Small intestine (tissue), 7 donors: ENCODE data around the gene SIGMAR1. TPM values are rescaled to one million over a fixed set of nuclear protein-coding genes. Genes with fewer than 3 reads are reported as not detected.

ENCODE experiments used
- DNase-seq, 2 donors: peaks; one replicate each; pipeline versions ENCODE4 v3.0.0 to v3.0.0-alpha.2; 2013
- FAIRE-seq: peaks from 2 replicates; lab custom pipeline; 2012; peaks lifted over from hg19 to GRCh38; lab: Jason Lieb, UNC
- H3K27ac ChIP-seq, 3 donors: one replicate each; pipeline ENCODE4 v1.5.1; 2013; ENCODE audit warnings: low read length in 2 of 3, mild to moderate bottlenecking in 2 of 3, control low read depth in 1 of 3, inconsistent platforms in 1 of 3, low read depth in 1 of 3, moderate library complexity in 1 of 3
- H3K27me3 ChIP-seq, 3 donors: one replicate each; pipeline ENCODE4 v1.6.1; 2013; ENCODE audit warnings: low read length in 3 of 3, inconsistent platforms in 1 of 3; ENCODE audit not compliant: control insufficient read depth in 3 of 3, insufficient read depth in 3 of 3
- H3K36me3 ChIP-seq, 3 donors: one replicate each; pipeline ENCODE4 v1.6.1; 2013; ENCODE audit warnings: low read length in 3 of 3, inconsistent platforms in 1 of 3, low read depth in 1 of 3, mild to moderate bottlenecking in 1 of 3, moderate library complexity in 1 of 3; ENCODE audit not compliant: control insufficient read depth in 3 of 3, insufficient read depth in 2 of 3
- H3K4me1 ChIP-seq, 3 donors: one replicate each; pipeline ENCODE4 v1.6.1; 2013; ENCODE audit warnings: low read length in 2 of 3, inconsistent platforms in 1 of 3, low read depth in 1 of 3, mild to moderate bottlenecking in 1 of 3, moderate library complexity in 1 of 3; ENCODE audit not compliant: control insufficient read depth in 3 of 3, insufficient read depth in 2 of 3
- H3K4me3 ChIP-seq, 3 donors: one replicate each; pipeline ENCODE4 v1.5.1; 2013; ENCODE audit warnings: low read length in 3 of 3, control low read depth in 1 of 3, inconsistent platforms in 1 of 3, low read depth in 1 of 3, mild to moderate bottlenecking in 1 of 3, moderate library complexity in 1 of 3
- H3K9me3 ChIP-seq, 2 donors: one replicate each; pipeline ENCODE4 v1.6.1; 2013; ENCODE audit warnings: low read depth in 1 of 2, low read length in 1 of 2; ENCODE audit not compliant: control insufficient read depth in 2 of 2, insufficient read depth in 1 of 2
- WGBS, 3 donors: extraction: QIAGEN DNeasy Blood & Tissue Kit; methylation state at CpG; one replicate each; pipeline ENCODE4 v1.1.7; 2013; 5-methylcytosine and 5-hydroxymethylcytosine counted together
- polyA plus RNA-seq, 4 donors: library from polyadenylated mRNA; stranded (reverse) in 3 of 4; unstranded in 1 of 4; fragments of 200-250 nt in 3 of 4; fragments of 120-200 nt in 1 of 4; gene quantifications; one replicate each; pipeline versions ENCODE4 v1.2.1 to v1.2.3, GENCODE V29; 2013
- donor health status: healthy with polysubstance abuse.
- donor health status: control.
- donor health status: control.
- donor health status: Bipolar disorder and iron deficiency.
- donor health status: healthy.

The SIGMAR1 gene
- polyA plus RNA-seq, 4 donors = 41.4 to 88.8 (median 68.5) TPM

- 25 to 31% (median 30%) methylated on average over 10 of the region's 10 CpGs for WGBS, 3 donors
- DNase-seq = peak; percentile 74 to 85
- Histone ChIP-seq H3K27me3 (no peaks in the 10 kb centered on the region), H3K27ac (no peak overlapping the region), H3K36me3 (no peaks in the 10 kb centered on the region), H3K9me3 (peaks cover 0 to 6% of the 10 kb centered on the region in 2 donors), H3K4me1 (no peaks in the 10 kb centered on the region), H3K4me3 (no peak overlapping the region)
- no peak for FAIRE-seq
These were observed 37.6 kb upstream of the SIGMAR1 start for GRCh38 chr9:34675048-34675714.

DNA sequence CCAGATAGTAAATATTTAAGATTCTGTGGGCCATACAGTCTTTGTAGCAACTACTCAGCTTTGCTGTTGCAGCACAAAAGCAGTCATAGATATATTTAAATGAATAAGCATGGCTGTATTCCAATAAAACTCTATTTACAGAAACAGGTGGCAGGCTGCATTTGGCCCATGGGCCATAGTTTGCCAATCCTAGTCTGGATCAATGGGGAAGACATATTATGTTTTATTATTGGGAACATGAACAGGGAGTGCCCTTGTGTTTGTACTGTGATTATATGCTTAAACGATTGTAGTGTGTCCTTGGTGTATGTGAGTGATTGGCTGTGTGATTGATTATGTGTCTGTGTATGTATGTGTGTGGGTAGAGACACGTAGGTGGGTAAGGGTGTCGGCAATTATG is 36.9 kb upstream of the SIGMAR1 start:
- FAIRE-seq (no peak), DNase-seq (peak in 1 of 2 donors; percentile 42)
- WGBS, 3 donors = 37 to 65% (median 51%) methylated on average over 3 of the region's 3 CpGs
- peaks cover 0 to 13% of the 10 kb centered on the region in 2 donors for H3K9me3 ChIP-seq
- H3K27me3 ChIP-seq = no peaks in the 10 kb centered on the region
- H3K4me3 ChIP-seq = no peak overlapping the region
- no peak overlapping the region for H3K27ac ChIP-seq
- H3K36me3 ChIP-seq = no peaks in the 10 kb centered on the region
- no peaks in the 10 kb centered on the region for H3K4me1 ChIP-seq

- Histone ChIP-seq H3K27me3 (no peaks in the 10 kb centered on the region), H3K4me1 (no peaks in the 10 kb centered on the region), H3K9me3 (peaks cover 0 to 13% of the 10 kb centered on the region in 2 donors), H3K27ac (no peak overlapping the region), H3K36me3 (peaks cover 0 to 4% (median 2%) of the 10 kb centered on the region in 3 donors), H3K4me3 (no peak overlapping the region)
- WGBS, 3 donors = 77 to 95% (median 88%) methylated on average over 1 of the region's 1 CpG
- no peak for FAIRE-seq
- no peak for DNase-seq
These were observed 33.7 kb upstream of the SIGMAR1 start for GRCh38 chr9:34671307-34671706.

DNA sequence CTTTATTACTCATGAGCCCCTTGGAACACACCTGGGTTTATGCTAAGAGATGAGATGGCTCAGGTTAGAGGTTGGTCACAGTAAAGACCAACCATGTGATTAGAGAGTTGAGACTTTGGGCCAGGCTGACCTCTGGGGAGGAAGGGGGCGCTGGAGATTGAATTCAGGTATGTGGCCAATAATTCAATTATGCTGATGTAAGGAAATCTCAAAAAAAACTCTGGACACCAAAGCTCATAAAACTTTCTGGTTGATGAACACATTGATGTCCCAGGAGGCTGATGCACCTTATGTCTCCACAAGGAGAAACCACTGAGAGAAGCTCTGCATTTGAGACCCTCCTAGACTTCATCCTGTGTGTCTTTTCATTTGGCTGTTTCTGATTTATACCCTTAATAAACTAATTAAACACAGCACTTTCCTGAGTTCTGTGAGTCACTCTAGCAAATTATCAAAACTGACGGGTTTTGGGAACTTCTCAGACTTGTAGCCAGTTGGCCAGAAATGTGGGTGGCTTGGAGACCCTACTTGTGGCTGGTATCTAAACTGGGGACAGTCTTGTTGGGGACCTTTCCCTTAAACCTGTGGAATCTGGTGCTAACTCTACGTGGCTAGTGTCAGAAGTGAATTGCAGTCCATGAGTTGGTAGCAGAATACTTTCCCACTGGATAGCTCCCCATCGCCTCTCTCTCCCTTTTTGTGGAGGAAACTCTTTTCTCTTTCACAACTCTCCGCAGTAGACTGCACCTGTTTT is 32.4 kb upstream of the SIGMAR1 start:
- no peak overlapping the region for H3K4me3 ChIP-seq
- no peak overlapping the region for H3K27ac ChIP-seq
- no peak for FAIRE-seq
- DNase-seq = no peak
- H3K9me3 ChIP-seq = peaks cover 0 to 13% of the 10 kb centered on the region in 2 donors
- peaks cover 0 to 4% (median 2%) of the 10 kb centered on the region in 3 donors for H3K36me3 ChIP-seq
- H3K27me3 ChIP-seq = no peaks in the 10 kb centered on the region
- H3K4me1 ChIP-seq = no peaks in the 10 kb centered on the region
- WGBS, 3 donors = 82 to 96% (median 91%) methylated on average over 5 of the region's 5 CpGs

- Histone ChIP-seq H3K9me3 (peaks cover 0 to 9% of the 10 kb centered on the region in 2 donors), H3K27ac (peak overlapping the region; percentile 99 to 100 (median 99)), H3K4me1 (peaks cover 0 to 9% (median 3%) of the 10 kb centered on the region in 3 donors), H3K36me3 (peaks cover 0 to 26% (median 2%) of the 10 kb centered on the region in 3 donors), H3K4me3 (peak overlapping the region; percentile 68 to 87 (median 73)), H3K27me3 (no peaks in the 10 kb centered on the region)
- FAIRE-seq (no peak), DNase-seq (peak; percentile 96 to 97)
- whole genome bisulfite sequencing, 3 donors = 2% methylated on average over 45 to 55 of the region's 55 CpGs
These were observed 28.0 kb upstream of the SIGMAR1 start for GRCh38 chr9:34665381-34666250.

DNA sequence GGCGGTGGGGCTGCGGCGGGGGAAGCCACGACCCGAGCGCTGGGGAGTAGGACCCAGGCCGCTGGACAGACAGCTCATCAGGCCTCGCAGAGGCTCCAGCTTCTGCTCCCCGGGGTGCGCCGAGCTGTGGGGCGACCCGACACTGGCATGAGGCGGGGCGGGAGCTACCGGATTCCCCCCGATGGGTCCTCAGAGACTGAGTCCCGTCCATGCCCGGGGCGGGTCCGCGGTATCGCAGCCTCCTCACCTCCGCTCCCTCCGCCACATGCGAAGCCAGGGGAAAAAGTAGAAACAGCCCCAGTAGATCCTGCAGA is 27.4 kb upstream of the SIGMAR1 start:
- 1 to 2% (median 1%) methylated on average over 22 to 26 of the region's 26 CpGs for WGBS, 3 donors
- no peak for FAIRE-seq
- Histone ChIP-seq H3K9me3 (peaks cover 0 to 6% of the 10 kb centered on the region in 2 donors), H3K36me3 (peaks cover 3 to 32% (median 4%) of the 10 kb centered on the region in 3 donors), H3K4me1 (peaks cover 0 to 9% (median 3%) of the 10 kb centered on the region in 3 donors), H3K27ac (peak overlapping the region; percentile 79 to 99 (median 88)), H3K4me3 (peak overlapping the region; percentile 29 to 73 (median 71)), H3K27me3 (no peaks in the 10 kb centered on the region)
- DNase-seq = no peak

DNA sequence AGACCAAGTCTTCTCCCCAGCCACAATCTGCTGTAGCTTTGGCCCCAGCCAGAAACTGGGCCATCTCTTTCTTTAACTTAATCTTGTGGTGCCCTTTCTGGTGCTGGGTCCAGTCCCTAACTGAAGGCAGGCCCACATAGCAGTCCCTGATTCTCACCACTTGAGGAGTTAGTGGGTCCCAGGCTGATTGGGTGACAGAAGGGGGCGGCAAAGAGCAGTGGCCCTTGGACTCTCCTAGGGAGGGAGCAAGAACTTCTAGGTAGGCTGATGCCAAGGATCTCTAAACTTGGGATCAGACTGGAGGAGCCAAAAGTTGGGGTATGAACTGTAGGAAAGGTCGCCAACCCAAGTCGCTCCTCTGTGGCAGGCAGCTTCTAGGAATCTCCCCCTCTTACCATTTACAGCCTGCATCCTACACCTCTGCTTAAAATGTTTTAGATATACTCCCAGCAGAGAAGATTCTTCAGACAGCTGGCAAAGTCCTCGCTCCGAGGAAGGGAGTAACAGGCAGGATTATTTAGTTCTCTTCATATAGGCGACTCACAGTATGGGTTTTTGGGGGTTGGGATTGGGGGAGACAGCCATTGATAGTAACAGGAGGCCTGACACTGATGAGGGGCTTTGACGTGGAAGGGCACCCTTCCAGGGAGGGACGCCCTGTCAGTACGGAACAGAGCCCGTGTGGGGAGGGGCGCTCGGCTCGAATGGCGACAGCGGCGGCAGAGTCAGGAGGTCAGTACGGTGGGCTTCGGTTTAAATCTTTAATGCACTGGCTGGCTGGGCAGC is 26.9 kb upstream of the SIGMAR1 start:
- H3K36me3 ChIP-seq = peaks cover 3 to 37% (median 4%) of the 10 kb centered on the region in 3 donors
- DNase-seq (peak; percentile 89 to 91), FAIRE-seq (no peak)
- H3K27ac ChIP-seq = peak overlapping the region; percentile 79 to 99 (median 88)
- 4 to 16% (median 15%) methylated on average over 18 of the region's 18 CpGs for WGBS, 3 donors
- H3K4me1 ChIP-seq = peaks cover 0 to 9% (median 3%) of the 10 kb centered on the region in 3 donors
- no peaks in the 10 kb centered on the region for H3K27me3 ChIP-seq
- peaks cover 0 to under 1% of the 10 kb centered on the region in 2 donors for H3K9me3 ChIP-seq
- H3K4me3 ChIP-seq = peak overlapping the region; percentile 29 to 73 (median 71)
